Skeletal muscle satellite cell (primary cell): ENCODE results near the gene CACNA1D.

Source experiments
- H3K27me3 ChIP-seq: 2 replicates; pipeline ENCODE4 v1.7.0; 2013; ENCODE audit warnings: low read length; ENCODE audit not compliant: control insufficient read depth, insufficient read depth
- H3K36me3 ChIP-seq: 2 replicates; pipeline ENCODE4 v1.7.0; 2013; ENCODE audit warnings: mild to moderate bottlenecking, control low read depth, low read length; ENCODE audit not compliant: insufficient read depth
- H3K4me1 ChIP-seq: 2 replicates; pipeline ENCODE4 v1.7.0; 2013; ENCODE audit warnings: low read length; ENCODE audit not compliant: control insufficient read depth, insufficient read depth
- H3K4me2 ChIP-seq: 2 replicates; pipeline ENCODE4 v1.7.0; 2013; ENCODE audit warnings: mild to moderate bottlenecking, low read length
- H3K4me3 ChIP-seq: 2 replicates; pipeline ENCODE4 v1.7.0; 2013; ENCODE audit warnings: low read length
- H3K9ac ChIP-seq: 2 replicates; pipeline ENCODE4 v1.7.0; 2013; ENCODE audit warnings: mild to moderate bottlenecking, low read depth, low read length, moderate library complexity
- H3K9me3 ChIP-seq: replicated peaks from 2 replicates; pipeline ENCODE4 v1.7.0; 2013; ENCODE audit warnings: mild to moderate bottlenecking, control low read depth, low read length

Gene CACNA1D

DNA sequence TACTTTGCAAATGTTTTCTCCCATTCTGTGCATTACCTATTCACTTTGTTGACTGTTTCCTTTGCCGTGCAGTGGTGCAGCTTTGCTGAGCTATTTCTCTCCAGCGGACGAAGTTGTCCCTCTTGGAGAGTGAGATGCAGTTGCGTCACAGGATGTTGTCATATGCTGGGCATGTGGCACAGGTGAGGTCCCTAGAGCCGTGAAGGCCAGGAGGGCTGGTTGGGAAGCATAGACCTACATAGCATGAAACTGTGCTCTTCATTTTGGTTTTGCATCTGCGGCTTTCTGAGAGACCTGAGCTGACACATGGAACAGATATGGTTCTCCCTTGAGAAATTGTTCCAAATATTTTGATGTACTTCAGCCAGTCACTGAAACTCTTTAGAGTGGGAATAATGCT lies 108.5 kb downstream of the CACNA1D start:
- no peaks in the 10 kb centered on the region for H3K4me1 ChIP-seq
- H3K36me3 ChIP-seq, result no peaks in the 10 kb centered on the region
- H3K9me3 ChIP-seq, result no peaks in the 10 kb centered on the region
- H3K4me3 ChIP-seq, result no peak overlapping the region
- peaks cover 6% of the 10 kb centered on the region for H3K27me3 ChIP-seq
- no peak overlapping the region for H3K4me2 ChIP-seq
- no peak overlapping the region for H3K9ac ChIP-seq

DNA sequence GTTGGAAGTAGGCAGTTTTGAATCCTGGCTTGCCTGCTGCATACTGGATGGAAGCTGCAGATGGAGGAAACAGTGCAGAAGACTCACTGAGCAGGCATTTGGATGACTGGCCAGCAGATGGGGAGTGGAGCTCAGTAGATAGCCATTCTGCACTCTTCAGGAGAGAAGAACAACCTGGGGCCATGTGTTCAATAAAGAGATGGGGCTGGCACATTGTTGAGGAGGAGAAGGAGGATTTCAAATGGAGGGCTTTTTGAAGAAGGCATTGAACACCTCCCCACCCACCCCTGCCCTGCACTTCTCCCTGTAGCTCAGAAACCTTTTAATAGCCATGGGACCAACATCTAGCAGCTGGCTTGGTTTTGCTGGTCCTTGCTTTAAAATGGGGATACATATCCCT lies 109.8 kb downstream of the CACNA1D start:
- H3K27me3 ChIP-seq, result peaks cover 6% of the 10 kb centered on the region
- H3K9me3 ChIP-seq, result no peaks in the 10 kb centered on the region
- H3K9ac ChIP-seq, result no peak overlapping the region

DNA sequence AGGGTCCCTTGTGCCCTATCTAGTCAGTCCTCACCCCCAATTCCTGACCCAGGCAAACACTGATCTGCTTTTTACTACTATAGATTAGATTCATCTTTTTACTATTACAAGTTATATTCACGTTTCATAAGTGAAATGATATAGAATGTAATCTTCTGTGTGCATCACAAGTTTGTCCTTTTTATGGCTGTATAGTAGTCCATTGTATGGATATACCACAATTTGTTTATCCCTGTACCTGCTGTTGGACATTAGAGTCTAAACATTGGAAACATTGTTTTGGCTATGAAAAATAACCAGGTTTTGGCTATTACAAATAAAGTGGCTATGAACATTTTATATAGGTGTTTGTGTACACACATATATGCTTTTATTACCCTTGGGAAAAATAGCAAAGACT lies 112.4 kb downstream of the CACNA1D start:
- no peak overlapping the region for H3K4me3 ChIP-seq
- no peak overlapping the region for H3K4me2 ChIP-seq
- H3K36me3 ChIP-seq, result no peaks in the 10 kb centered on the region
- no peak overlapping the region for H3K9ac ChIP-seq
- H3K9me3 ChIP-seq, result no peaks in the 10 kb centered on the region
- peaks cover 6% of the 10 kb centered on the region for H3K27me3 ChIP-seq
- H3K4me1 ChIP-seq, result no peaks in the 10 kb centered on the region

More for the DNA sequence above, 109.8 kb downstream of the CACNA1D start:
- no peaks in the 10 kb centered on the region for H3K4me1 ChIP-seq
- no peak overlapping the region for H3K4me2 ChIP-seq
- H3K4me3 ChIP-seq, result no peak overlapping the region
- H3K36me3 ChIP-seq, result no peaks in the 10 kb centered on the region

DNA sequence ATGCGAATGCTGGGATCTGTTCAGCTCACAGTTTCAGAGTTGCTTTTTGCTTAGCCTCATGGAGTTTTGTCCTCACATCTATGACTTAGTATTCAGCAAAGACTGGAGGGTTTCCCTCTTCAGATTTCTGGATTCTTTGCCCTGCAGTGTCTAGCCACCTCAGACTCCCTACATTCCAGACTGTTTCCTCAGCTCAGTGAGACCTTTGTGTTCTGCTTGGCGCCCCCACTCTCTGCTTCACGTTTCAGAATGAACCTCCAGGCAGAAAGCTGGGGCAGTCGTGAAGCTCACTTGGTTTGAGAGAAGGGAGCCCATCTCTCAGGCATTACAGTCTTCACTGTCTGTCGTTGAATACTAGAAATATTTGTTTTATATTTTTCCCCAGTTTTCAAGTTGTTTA lies 118.1 kb downstream of the CACNA1D start:
- Histone ChIP-seq H3K4me2 (no peak overlapping the region), H3K36me3 (no peaks in the 10 kb centered on the region), H3K4me1 (no peaks in the 10 kb centered on the region), H3K9me3 (no peaks in the 10 kb centered on the region), H3K9ac (no peak overlapping the region), H3K27me3 (peaks cover 6% of the 10 kb centered on the region), H3K4me3 (no peak overlapping the region)

DNA sequence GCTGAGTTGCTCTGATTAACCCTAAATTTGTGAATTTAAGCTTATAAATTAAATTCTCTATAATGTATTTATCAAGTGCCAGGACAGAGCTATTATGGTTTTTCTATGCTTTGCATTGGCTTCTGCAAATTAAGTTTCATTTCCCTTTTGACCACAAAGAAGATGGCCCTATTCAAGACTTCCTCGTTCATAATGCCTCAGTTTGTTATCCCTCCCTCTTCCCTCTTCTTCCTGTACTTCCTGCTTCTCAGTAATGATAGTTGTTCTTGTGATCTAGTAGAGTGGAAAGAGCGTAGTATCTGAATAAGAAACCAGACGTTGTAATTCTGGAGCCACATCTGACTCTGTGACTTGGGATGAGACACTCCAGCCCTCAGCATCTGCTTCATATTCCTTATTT lies 118.7 kb downstream of the CACNA1D start:
- Histone ChIP-seq H3K9ac (no peak overlapping the region), H3K27me3 (peaks cover 10% of the 10 kb centered on the region), H3K36me3 (no peaks in the 10 kb centered on the region), H3K9me3 (no peaks in the 10 kb centered on the region), H3K4me3 (no peak overlapping the region), H3K4me1 (no peaks in the 10 kb centered on the region), H3K4me2 (no peak overlapping the region)

DNA sequence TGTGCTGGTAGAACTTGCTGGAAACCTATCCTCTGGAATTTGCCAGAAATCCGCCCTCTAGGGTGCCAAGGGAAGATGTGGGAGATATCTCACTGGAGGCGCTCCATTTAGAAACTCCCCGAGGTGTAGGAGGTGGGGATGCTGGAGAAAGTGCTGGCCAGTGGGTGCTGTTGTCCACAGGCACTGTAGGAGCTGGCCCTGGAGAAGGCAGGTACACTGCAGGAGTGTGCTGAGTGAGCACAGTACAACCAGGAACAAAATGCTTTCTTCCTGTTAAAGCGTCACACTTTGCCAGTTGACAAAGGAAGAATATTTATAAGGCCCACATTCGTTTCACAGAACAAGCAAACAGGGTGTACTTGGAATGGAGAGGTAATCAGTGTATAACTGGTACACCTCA lies 119.9 kb downstream of the CACNA1D start:
- H3K4me1 ChIP-seq, result no peaks in the 10 kb centered on the region
- H3K9ac ChIP-seq, result no peak overlapping the region
- H3K36me3 ChIP-seq, result no peaks in the 10 kb centered on the region
- H3K27me3 ChIP-seq, result peaks cover 14% of the 10 kb centered on the region
- H3K4me2 ChIP-seq, result no peak overlapping the region
- no peaks in the 10 kb centered on the region for H3K9me3 ChIP-seq
- no peak overlapping the region for H3K4me3 ChIP-seq

- H3K9me3 ChIP-seq, result no peaks in the 10 kb centered on the region
- H3K36me3 ChIP-seq, result no peaks in the 10 kb centered on the region
- peaks cover 25% of the 10 kb centered on the region for H3K27me3 ChIP-seq
- no peak overlapping the region for H3K4me3 ChIP-seq
- H3K9ac ChIP-seq, result no peak overlapping the region
- H3K4me2 ChIP-seq, result no peak overlapping the region
- no peaks in the 10 kb centered on the region for H3K4me1 ChIP-seq
These were observed 121.9 kb downstream of the CACNA1D start for GRCh38 chr3:53616321-53616720.

DNA sequence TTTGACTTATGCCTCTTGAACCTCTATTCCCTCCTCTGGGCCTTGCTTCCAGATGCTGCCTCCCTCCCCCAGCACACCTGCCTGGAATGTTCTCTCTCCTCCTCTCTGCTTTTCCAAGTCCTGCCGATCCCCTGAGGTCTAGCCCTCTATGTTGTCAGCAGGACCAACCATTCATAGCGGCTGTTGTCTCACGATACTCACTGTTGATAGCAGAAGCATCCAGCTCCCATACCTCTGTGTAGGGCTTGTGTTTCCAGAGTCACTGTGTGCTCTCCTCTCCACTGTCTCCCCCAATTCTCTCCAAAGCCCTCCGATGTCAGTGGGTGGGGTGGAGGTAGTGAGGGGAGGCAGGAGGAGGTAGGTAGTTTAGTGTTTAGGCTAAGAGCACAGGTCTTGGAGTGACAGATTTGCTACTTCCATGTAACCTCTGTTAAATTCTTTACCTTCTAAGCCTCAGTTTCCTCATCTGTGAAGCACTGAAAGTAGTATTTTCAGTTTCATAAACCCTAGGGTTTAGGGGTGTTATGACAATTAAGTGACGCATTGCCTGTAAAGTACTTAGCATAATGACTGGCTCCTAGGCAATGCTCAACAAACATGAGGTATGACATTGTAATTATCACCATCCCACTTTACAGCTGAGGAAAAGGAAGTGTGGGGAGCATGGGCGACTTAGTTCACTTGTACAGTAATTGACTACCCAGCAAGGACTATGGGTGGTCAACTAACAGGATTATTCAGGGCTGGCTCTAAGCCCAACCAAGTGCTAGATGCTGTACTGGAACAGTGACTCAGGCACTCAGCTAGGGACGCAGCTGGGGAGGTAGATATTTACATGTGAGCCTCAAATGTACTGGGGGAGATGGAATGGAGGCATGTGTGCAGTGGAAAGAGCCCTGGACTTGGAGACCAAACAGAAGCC lies 122.8 kb downstream of the CACNA1D start:
- H3K4me3 ChIP-seq, result no peak overlapping the region
- H3K9me3 ChIP-seq, result no peaks in the 10 kb centered on the region
- H3K27me3 ChIP-seq, result peaks cover 27% of the 10 kb centered on the region
- no peaks in the 10 kb centered on the region for H3K4me1 ChIP-seq
- no peak overlapping the region for H3K4me2 ChIP-seq
- H3K9ac ChIP-seq, result no peak overlapping the region
- no peaks in the 10 kb centered on the region for H3K36me3 ChIP-seq

DNA sequence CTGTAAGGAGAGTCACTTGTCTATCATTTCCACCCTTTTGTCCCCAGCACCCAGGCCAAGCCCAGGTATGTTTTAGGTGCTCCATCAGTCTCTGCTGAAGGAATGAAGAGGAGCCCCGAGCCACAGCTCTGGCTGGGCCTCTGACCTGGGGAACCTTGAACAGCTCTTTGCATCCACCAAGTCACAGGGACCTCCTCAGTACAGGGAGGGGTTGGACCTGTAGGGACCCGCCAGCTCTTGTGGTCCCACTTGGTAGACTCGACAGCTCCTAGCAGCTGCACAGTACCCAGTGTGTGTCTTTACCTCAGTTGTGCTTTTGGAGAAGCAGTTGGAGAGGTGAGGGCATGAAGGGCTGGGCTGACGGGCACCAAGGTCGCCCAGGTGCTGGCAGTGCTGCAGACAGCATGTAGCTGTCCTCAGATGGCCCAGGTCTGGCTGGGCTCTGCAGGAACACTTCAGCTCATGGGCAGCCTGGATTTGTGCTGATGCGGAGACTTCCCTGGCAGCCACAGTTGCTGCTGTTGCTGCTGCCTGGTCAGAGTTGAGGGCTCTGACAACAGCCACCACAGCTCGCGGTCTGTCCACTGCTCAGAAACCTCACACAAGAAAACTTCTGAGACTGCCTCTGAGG lies 123.6 kb downstream of the CACNA1D start:
- no peak overlapping the region for H3K4me3 ChIP-seq
- no peak overlapping the region for H3K9ac ChIP-seq
- H3K9me3 ChIP-seq, result no peaks in the 10 kb centered on the region
- H3K27me3 ChIP-seq, result peaks cover 27% of the 10 kb centered on the region
- H3K36me3 ChIP-seq, result no peaks in the 10 kb centered on the region
- no peaks in the 10 kb centered on the region for H3K4me1 ChIP-seq
- H3K4me2 ChIP-seq, result no peak overlapping the region

- Histone ChIP-seq H3K36me3 (no peaks in the 10 kb centered on the region), H3K9ac (no peak overlapping the region), H3K27me3 (peaks cover 27% of the 10 kb centered on the region), H3K9me3 (no peaks in the 10 kb centered on the region), H3K4me2 (no peak overlapping the region), H3K4me3 (no peak overlapping the region), H3K4me1 (no peaks in the 10 kb centered on the region)
These were observed 124.1 kb downstream of the CACNA1D start for GRCh38 chr3:53618524-53618906.

GRCh38 chr3:53618936-53619335 lies 124.5 kb downstream of the CACNA1D start:
- H3K4me1 ChIP-seq, result no peaks in the 10 kb centered on the region
- H3K9me3 ChIP-seq, result no peaks in the 10 kb centered on the region
- no peaks in the 10 kb centered on the region for H3K36me3 ChIP-seq
- no peak overlapping the region for H3K9ac ChIP-seq
- peaks cover 27% of the 10 kb centered on the region for H3K27me3 ChIP-seq
- H3K4me3 ChIP-seq, result no peak overlapping the region
- no peak overlapping the region for H3K4me2 ChIP-seq
